Stimulated activated CD8-positive, alpha-beta memory T cell treated with anti-CD3 and anti-CD28 coated beads, Interleukin-2, amount 100 ng/mL, for 48 hours (primary cell): ENCODE results near the gene DSN1.
"Not testable (repeated sequence)": the region's sequence is repeated elsewhere in the genome, so short reads cannot be mapped to it uniquely, and the experiment has no call there.

ENCODE experiments used
- DNase-seq, 2 donors: peaks; one replicate each; pipeline ENCODE4 v3.0.0-alpha.2; 2020; ENCODE audit warnings: low read depth in 2 of 2

Gene DSN1

GRCh38 chr20:36773597-36774390 is at the start of gene DSN1:
TSS of gene DSN1 (minus strand) at chr20:36773763. CDS start at chr20:36771458, 2,305 bp downstream.
- DNase-seq = peak; percentile 98 to 99

GRCh38 chr20:36823121-36823520 is 49.6 kb upstream of the DSN1 start:
- no peak for DNase-seq

- no peak for DNase-seq
Measured at GRCh38 chr20:36821964-36822437, 48.4 kb upstream of the DSN1 start.

- no peak for DNase-seq
Measured at GRCh38 chr20:36820928-36821327, 47.4 kb upstream of the DSN1 start.

GRCh38 chr20:36820073-36820472 is 46.5 kb upstream of the DSN1 start:
- DNase-seq = no peak

- no peak for DNase-seq
Measured at GRCh38 chr20:36819659-36820058, 46.1 kb upstream of the DSN1 start.

GRCh38 chr20:36818861-36819260 is 45.3 kb upstream of the DSN1 start:
- no peak for DNase-seq

- no peak for DNase-seq
Measured at GRCh38 chr20:36818185-36818584, 44.6 kb upstream of the DSN1 start.

GRCh38 chr20:36817496-36817895 is 43.9 kb upstream of the DSN1 start:
- DNase-seq = no peak

GRCh38 chr20:36815454-36816091 is 42.0 kb upstream of the DSN1 start:
- no peak for DNase-seq

GRCh38 chr20:36812594-36813463 is 39.3 kb upstream of the DSN1 start:
- no peak for DNase-seq

GRCh38 chr20:36808317-36809257 is 35.0 kb upstream of the DSN1 start:
- DNase-seq = peak; percentile 67 to 71

- no peak for DNase-seq
Measured at GRCh38 chr20:36806049-36806448, 32.5 kb upstream of the DSN1 start.

GRCh38 chr20:36805396-36805795 is 31.8 kb upstream of the DSN1 start:
- DNase-seq = no peak

- no peak for DNase-seq
Measured at GRCh38 chr20:36804425-36804824, 30.9 kb upstream of the DSN1 start.

- no peak for DNase-seq
Measured at GRCh38 chr20:36802326-36803222, 29.0 kb upstream of the DSN1 start.

GRCh38 chr20:36800410-36800809 is 26.8 kb upstream of the DSN1 start:
- no peak for DNase-seq

- not testable (repeated sequence) for DNase-seq
Measured at GRCh38 chr20:36799313-36799712, 25.8 kb upstream of the DSN1 start.

- no peak for DNase-seq
Measured at GRCh38 chr20:36796875-36797274, 23.3 kb upstream of the DSN1 start.

GRCh38 chr20:36796117-36796516 is 22.6 kb upstream of the DSN1 start:
- no peak for DNase-seq
